Measurements from ENCODE around the gene CSH2.
"Not testable (repeated sequence)": the region's sequence is repeated elsewhere in the genome, so short reads cannot be mapped to it uniquely, and the experiment has no call there.

CSH2 gene

DNA sequence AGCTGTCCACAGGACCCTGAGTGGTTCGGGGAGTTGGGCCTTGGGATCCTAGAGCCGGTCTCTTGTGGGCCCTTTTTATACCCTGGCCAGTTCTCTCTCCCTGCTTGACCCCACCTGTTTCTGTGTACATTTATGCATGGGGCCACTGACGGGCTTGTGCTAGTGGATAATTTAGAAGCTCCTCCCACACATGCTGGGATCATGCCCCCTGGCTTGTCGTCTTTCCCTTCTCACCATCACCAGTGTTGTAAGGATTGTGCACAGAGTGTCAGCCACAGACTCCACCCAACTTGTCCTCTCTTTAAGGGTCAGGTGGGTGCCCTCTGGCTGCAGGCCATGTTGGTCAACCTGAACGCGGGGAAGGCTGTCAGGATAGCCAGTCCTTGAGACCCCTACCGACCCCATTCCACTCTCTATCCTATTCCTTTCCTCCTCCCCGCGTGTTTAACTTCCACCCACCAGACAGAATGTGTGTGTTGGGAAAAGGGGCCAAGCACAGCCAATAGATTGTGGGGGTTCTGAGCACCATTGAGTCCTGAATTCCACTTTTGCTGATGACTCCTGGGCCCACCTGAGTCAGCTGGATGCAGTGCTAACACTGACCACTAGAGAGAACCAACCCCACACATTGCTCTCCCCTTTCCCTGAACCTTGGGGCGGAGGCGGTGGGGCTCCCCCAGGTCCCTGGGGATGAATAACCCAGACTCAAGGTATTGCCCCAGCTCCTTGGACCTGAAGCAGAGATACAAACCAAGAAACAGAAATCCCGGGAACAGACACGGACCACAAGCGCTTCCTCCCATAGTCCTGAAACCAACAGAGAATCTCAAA lies 23.3 kb upstream of the CSH2 start, which contains the start of gene CSH1:
Gene CSH1 (minus strand): TSS at position 51 of the 831 bp plus-strand sequence. CDS start 63 bp downstream, outside the sequence.
- not testable (repeated sequence) for DNase-seq

DNA sequence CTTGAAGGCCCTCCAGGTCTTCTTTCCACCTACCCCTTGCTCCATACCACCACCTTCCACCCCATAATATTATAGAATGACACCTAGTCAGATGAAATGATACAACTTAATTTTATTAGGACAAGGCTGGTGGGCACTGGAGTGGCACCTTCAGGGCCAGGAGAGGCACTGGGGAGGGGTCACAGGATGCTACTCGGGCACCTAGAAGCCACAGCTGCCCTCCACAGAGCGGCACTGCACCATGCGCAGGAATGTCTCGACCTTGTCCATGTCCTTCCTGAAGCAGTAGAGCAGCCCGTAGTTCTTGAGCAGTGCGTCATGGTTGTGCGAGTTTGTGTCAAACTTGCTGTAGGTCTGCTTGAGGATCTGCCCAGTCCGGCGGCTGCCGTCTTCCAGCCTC lies 21.3 kb upstream of the CSH2 start:
- not testable (repeated sequence) for DNase-seq

DNA sequence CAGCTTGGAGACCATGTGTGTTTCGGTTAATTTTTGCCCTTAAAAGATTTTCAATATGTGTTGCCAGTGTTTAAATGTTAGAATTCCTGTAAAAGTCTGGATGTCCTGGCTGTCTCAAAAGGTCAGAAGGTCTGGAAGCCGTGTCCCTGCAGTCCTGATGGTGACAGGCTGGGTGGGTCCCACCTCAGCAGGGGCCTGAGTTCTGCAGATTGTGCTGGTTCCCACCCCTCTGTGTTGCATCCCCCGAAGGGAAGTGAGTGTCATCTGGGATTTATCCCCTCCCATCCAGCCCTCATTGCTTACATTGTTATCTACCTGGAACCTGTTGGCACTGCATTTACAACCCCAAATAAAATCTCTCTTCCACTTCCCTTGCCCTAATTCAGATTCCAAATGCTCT lies 20.5 kb upstream of the CSH2 start:
- DNase-seq, result not testable (repeated sequence)

DNA sequence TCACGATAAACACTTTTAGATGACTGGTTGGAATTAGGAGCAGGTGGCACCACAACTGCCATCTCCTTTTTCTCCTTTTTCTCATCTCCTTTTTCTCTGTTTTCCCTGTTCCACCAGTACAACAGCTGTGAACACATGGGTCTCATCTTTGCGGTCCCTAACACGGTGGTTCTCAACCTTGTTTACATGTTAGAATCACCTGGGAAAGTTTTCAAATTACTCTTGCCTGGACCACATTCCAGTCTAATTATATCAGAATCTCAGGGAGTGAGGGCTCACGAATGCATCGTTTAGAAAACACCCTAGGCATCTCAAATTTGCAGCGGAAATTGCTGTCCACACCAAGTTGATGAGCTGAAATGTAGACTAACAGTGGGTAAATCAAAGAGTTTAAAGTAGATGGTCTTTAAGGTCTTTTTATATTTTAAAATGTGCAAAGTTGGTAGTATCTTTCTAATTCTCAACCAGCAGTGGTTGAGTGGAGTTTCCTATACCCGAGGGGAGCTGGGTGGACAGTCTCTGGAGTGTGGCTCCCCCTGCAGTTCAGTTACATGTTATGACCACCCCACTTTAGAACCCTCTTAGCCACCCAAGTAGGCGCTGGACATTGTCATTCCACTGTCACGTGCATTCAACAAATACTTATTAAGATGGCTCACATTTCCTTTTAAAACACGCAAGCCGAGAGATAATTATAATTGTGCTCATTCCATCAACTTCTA lies 19.0 kb upstream of the CSH2 start:
- not testable (repeated sequence) for DNase-seq

DNA sequence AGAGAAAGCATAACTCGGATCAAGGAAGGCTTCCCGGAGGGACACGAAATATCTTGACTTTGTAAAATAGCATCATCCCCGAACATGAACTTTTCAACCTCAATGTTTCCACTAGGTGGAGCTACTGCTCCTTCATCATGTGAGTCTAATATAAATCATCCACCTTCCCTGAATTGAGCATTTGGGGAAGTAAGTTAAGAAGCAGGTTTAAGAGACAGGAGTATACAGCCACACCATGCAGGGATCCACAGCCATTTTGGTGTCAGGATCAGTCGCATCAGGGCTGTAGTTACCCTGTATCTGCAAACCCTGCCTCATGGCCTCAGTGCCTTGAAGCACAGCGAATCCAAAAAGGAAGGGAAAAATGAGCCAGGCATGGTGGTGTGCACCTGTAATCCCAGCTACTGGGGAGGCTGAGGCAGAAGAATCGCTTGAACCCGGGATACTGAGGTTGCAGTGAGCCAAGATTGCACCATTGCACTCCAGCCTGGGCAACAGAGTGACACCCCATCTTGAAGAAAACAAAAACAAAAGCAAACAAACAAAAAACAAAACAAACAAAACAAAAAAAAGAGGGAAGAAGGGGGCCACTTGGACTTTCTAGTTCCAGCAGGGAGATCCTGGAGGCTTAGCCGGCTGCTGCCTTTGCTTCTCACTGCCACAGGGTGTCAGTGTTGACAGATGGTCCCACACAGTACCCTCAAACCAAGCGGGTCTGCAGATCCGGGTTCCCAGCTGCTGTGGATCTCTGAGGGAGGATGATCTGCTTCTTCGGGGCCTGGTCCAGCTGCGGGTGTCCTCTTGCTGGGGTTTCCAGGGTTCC lies 15.8 kb upstream of the CSH2 start:
- DNase-seq, result peak; percentile 29

DNA sequence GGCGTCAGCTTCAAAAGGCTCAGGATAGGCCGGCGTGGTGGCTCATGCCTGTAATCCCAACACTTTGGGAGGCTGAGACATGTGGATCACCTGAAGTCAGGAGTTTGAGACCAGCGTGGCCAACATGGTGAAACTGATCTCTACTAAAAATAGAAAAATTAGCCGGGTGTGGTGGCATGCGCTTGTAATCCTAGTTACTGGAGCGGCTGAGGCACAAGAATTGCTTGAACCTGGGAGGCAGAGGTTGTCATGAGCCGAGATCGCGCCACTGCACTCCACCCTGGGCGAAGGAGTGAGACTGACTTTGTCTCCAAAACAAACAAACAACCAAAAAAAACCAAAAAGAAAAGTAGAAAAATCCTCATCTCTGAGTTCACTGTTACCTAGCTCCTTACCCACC lies 11.6 kb upstream of the CSH2 start:
- not testable (repeated sequence) for DNase-seq

DNA sequence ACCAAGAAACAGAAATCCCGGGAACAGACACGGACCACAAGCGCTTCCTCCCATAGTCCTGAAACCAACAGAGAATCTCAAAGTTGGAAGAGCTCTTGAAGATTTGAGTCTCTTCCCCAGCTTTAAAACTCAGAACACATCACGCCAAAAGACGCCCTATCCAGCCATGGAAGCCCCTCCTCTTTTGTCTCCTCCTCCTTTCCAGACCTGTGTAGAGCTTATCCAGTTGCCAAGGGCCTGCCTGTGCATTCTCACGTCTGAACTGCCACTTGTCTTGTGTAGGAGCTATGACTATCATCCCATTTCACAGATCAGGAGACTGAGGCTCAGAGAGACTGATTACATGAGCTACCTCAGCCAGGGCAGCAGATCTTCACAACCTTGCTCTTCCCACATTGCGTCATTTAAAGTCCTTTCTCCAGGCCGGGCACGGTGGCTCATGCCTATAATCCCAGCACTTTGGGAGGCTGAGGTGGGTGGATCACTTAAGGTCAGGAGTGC lies 9.2 kb upstream of the CSH2 start:
- not testable (repeated sequence) for DNase-seq

DNA sequence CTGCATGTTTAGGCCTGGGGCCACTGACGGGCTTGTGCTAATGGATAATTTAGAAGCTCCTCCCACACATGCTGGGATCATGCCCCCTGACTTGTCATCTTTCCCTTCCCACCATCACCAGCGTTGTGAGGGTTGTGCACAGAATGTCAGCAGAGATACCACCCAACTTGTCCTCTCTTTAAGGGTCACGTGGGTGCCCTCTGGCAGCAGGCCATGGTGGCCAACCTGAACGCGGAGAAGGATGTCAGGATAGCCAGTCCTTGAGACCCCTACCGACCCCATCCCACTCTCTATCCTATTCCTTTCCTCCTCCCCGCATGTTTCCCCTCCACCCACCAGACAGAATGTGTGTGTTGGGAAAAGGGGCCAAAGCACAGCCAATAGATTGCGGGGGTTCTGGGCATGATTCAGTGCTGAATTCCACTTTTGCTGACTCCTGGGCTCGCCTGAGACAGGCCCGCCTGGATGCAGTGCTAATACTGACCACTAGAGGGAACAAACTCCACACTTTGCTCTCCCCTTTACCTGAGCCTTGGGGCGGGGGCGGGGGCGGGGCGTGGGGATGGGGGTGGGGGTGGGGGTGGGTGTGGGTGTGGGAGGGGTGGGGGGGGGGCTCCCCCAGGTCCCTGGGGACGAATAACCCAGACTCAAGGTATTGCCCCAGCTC lies 8.6 kb upstream of the CSH2 start, which contains the start of gene GH2:
Gene GH2 (minus strand): TSS at position 10 of the 667 bp plus-strand sequence. CDS start 143 bp downstream, outside the sequence.
- peak; percentile 44 for DNase-seq

DNA sequence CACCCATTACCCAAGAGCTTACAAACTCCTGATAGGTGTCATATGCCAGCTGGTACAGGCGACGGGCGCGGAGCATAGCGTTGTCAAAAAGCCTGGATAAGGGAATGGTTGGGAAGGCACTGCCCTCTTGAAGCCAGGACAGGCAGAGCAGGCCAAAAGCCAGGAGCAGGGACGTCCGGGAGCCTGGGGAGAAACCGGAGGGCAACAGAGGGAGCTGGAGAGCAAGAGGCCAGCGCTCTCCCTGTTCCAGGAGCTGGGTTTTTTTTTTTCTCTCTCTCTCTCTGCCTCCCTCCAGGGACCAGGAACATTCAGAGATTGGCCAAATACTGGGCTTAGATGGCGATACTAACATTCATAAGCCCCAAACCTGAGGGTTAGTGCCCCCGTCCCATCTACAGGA lies 7.9 kb upstream of the CSH2 start:
- DNase-seq, result not testable (repeated sequence)

DNA sequence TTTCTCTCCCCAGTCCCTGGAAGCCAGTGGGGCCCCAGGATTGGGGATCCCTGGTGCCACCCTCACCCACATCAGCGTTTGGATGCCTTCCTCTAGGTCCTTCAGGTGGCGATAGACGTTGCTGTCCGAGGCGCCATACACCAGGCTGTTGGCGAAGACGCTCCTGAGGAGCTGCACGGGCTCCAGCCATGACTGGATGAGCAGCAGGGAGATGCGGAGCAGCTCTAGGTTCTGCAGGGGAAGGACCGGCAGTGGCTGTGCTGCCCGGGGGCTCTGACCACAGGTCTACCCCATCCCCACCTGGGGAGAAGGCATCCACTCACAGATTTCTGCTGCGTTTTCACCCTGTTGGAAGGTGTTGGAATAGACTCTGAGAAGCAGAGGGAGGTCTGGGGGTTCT lies 7.2 kb upstream of the CSH2 start:
- no peak for DNase-seq

DNA sequence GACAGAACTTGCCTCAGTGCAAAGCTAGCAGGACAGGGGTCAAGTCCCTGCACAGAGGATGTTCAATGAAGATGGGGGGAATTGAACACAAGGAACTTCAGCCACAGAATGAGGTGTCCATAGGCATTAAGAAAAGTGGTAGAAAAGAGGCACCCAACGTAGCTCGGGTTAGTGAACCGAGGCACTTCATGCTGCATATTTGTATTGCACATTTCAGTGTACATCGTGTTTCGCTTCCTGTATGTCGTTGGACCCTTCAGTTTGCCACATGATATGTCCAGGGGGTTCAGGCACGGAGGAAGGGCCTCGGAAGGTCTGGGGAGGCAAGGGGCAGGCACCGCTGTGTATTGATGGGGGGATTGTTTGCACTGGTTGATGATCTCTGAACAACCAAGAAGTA lies 4.9 kb upstream of the CSH2 start:
- DNase-seq, result not testable (repeated sequence)

DNA sequence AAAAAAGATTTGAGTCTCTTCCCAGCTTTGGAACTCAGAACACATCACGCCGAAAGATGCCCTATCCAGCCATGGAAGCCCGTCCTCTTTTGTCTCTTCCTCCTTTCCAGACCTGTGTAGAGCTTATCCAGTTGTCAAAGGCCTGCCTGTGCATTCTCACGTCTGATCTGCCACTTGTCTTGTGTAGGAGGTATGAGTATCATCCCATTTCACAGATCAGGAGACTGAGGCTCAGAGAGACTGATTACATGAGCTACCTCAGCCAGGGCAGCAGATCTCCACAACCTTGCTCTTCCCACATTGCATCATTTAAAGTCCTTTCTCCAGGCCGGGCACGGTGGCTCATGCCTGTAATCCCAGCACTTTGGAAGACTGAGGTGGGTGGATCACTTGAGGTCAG lies 1.2 kb upstream of the CSH2 start:
- DNase-seq, result not testable (repeated sequence)

DNA sequence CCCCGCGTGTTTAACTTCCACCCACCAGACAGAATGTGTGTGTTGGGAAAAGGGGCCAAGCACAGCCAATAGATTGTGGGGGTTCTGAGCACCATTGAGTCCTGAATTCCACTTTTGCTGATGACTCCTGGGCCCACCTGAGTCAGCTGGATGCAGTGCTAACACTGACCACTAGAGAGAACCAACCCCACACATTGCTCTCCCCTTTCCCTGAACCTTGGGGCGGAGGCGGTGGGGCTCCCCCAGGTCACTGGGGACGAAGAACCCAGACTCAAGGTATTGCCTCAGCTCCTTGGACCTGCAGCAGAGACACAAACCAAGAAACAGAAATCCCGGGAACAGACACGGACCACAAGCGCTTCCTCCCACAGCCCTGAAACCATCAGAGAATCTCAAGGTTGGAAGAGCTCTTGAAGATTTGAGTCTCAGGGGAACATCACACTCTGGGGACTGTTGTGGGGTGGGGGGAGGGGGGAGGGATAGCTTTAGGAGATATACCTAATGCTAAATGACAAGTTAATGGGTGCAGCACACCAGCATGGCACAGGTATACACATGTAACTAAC lies 667 bp upstream of the CSH2 start:
- DNase-seq, result not testable (repeated sequence)

DNA sequence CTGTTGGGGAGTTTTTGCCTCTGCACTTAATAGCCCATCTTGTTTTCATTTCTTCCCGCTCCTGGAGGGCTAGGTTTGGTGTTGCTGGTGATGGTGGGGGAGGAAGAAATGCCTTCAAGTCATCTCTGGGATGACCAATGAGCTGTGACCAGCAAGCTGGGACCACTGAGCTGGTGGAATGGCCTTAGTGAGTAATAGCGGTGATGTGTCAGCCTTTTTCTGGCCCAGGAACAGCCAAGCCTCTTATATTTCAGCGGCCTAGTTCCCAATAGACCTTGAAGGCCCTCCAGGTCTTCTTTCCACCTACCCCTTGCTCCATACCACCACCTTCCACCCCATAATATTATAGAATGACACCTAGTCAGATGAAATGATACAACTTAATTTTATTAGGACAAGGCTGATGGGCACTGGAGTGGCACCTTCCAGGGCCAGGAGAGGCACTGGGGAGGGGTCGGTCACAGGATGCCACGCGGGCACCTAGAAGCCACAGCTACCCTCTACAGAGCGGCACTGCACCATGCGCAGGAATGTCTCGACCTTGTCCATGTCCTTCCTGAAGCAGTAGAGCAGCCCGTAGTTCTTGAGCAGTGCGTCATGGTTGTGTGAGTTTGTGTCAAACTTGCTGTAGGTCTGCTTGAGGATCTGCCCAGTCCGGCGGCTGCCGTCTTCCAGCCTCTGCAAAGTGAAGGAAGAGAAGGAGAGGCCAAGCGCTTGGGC lies 1.7 kb downstream of the CSH2 start:
- not testable (repeated sequence) for DNase-seq

DNA sequence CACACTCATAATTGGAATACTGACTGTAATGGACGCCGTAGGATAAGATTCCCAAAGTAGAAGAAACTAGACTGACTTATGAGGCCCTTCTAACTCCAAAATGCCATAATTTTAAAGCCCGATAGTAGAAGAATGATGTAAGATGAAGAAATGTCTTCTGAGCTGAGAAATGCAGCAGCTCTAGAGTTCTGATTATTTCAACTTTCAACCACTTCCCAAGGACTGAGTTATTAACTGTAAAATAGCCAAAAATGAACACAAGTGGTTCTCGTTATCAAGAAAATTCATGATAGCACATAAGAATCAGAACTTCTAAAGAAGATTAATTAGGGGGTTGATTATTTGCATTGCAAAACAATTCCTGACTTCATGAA lies 3.2 kb downstream of the CSH2 start:
- DNase-seq, result not testable (repeated sequence)

DNA sequence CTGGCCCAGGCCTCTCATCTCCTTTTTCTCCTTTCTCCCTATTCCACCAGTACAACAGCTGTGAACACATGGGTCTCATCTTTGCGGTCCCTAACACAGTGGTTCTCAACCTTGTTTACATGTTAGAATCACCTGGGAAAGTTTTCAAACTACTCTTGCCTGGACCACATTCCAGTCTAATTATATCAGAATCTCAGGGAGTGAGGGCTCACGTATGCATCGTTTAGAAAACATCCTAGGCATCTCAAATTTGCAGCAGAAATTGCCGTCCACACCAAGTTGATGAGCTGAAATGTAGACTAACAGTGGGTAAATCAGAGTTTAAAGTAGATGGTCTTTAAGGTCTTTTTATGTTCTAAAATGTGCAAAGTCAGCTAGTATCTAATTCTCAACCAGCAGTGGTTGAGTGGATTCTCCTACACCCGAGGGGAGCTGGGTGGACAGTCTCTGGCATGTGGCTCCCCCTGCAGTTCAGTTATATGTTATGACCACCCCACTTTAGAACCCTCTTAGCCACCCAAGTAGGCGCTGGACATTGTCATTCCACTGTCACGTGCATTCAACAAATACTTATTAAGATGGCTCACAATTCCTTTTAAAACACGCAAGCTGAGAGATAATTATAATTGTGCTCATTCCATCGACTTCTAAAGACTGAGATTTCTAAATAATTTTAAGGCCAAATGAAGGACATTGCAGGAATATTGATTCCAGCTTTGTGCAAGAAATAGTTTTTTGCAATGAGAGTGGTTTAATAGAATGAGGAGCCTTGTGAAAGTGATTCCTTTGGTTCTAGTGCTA lies 3.8 kb downstream of the CSH2 start:
- DNase-seq, result peak; percentile 31

DNA sequence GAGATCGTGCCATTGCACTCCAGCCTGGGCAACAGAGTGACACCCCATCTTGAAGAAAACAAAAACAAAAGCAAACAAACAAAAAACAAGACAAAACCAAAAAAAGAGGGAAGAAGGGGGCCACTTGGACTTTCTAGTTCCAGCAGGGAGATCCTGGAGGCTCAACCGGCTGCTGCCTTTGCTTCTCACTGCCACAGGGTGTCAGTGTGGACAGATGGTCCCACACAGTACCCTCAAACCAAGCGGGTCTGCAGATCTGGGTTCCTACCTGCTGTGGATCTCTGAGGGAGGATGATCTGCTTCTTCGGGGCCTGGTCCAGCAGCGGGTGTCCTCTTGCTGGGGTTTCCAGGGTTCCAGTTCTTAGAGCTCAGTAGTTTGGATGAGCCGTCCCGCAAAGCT lies 6.9 kb downstream of the CSH2 start:
- DNase-seq, result not testable (repeated sequence)

DNA sequence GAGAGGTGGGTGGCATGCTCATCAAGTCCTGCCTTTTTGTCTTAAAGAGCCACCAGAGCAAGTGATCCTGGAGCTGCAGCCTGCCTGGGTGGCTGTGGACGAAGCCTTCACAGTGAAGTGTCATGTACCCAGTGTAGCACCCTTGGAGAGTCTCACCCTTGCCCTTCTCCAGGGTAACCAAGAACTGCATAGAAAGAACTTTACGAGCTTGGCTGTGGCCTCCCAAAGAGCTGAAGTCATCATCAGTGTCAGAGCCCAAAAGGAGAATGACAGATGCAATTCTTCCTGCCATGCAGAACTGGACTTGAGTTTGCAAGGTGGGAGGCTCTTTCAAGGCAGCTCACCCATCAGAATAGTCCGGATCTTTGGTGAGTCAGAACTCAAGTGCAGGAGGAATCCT lies 14.2 kb downstream of the CSH2 start:
- no peak for DNase-seq

DNA sequence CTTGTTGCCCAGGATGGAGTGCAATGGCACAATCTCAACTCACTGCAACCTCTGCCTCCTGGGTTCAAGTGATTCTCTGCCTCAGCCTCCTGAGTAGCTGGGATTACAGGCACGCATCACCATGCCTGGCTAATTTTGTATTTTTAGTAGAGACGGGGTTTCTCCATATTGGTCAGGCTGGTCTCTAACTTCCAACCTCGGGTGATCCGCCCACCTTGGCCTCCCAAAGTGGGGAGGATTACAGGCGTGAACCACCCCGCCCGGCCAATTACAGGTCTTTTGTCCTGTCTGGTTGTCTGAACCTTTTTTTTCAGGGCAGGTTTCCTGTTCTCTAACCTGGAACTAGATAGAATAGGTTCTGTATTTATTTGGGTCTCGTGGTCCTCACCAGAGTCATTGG lies 17.1 kb downstream of the CSH2 start:
- not testable (repeated sequence) for DNase-seq

DNA sequence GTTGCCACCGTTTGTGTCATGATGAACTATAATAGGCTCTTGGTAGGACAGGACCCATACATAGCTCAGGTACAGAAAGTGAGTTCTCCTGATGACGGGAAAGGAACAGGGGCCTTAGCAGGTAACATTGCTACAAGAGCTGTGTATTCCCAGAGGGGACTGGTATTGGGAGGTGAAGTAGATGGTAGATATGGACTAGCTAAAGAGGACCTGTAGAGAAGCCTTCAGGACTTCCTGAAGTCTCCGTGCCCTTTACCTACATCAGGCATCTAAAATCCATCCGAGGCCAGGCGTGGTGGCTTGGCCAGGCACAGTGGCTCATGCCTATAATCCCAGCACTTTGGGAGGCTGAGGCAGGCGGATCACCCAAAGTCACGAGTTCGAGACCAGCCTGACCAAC lies 18.3 kb downstream of the CSH2 start:
- DNase-seq, result no peak
